ENCODE measurements around the gene TFEC.
"Not testable (repeated sequence)": the region's sequence is repeated elsewhere in the genome, so short reads cannot be mapped to it uniquely, and the experiment has no call there.

The TFEC gene

DNA sequence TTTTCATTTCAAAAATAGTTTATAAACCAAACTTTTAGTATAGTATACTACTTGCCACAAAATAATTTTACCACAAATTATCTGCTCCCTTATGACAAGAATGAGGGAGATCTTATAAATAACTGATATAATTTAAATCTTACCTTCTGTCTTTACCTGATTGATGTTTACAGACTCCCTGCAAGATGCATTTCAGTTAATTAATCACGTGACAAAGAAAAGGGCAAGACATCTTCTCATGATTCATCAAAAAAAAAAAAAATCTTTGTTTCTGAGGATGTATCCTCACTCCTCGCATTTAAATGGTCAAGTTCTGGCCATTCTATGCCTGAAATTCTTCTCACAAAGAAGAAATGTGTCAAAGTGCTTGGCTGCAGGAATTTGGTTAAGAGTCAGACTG, 2.3 kb upstream of the TFEC start:
- peaks cover 5% of the 10 kb centered on the region for H3K4me1 ChIP-seq (ENCODE audit: control insufficient read depth, insufficient read depth, low read length, unreplicated experiment)
- no peak overlapping the region for H2AFZ ChIP-seq (ENCODE audit: low read length, unreplicated experiment)
- no peak overlapping the region for H3K4me3 ChIP-seq (ENCODE audit: low read depth, low read length)
- H3K79me2 ChIP-seq (ENCODE audit: control insufficient read depth, insufficient read depth, low read length, unreplicated experiment) = no peaks in the 10 kb centered on the region
- H3K27ac ChIP-seq (ENCODE audit: low read depth, low read length) = no peak overlapping the region
- no peaks in the 10 kb centered on the region for H3K36me3 ChIP-seq (ENCODE audit: insufficient read depth, low read length)
- H3K27me3 ChIP-seq (ENCODE audit: insufficient read depth, low read length) = no peaks in the 10 kb centered on the region

DNA sequence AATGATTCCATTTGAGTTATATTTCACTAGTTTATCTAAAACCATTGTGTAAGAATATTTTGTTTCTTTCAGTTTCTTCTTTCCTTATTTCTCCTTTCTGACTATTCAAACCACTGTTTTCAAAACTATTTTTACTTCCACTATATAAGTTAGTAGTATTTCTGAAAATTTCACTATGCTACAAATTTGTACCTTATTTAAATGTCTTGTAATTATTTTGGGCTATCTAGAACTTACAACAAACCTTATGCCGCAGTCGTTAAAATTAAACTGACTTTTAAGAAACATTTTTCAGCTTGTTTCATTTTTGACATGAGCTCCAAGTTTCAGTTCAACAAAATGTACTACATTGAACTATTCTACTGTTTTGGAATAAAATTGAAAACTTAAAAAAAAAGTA, 1.8 kb downstream of the TFEC start:
- Histone ChIP-seq H3K27ac (ENCODE audit: low read depth, low read length) (no peak overlapping the region), H3K27me3 (ENCODE audit: insufficient read depth, low read length) (no peaks in the 10 kb centered on the region), H2AFZ (ENCODE audit: low read length, unreplicated experiment) (peak overlapping the region; percentile 39), H3K36me3 (ENCODE audit: insufficient read depth, low read length) (no peaks in the 10 kb centered on the region), H3K79me2 (ENCODE audit: control insufficient read depth, insufficient read depth, low read length, unreplicated experiment) (no peaks in the 10 kb centered on the region), H3K4me1 (ENCODE audit: control insufficient read depth, insufficient read depth, low read length, unreplicated experiment) (peaks cover 9% of the 10 kb centered on the region), H3K4me3 (ENCODE audit: low read depth, low read length) (no peak overlapping the region)

DNA sequence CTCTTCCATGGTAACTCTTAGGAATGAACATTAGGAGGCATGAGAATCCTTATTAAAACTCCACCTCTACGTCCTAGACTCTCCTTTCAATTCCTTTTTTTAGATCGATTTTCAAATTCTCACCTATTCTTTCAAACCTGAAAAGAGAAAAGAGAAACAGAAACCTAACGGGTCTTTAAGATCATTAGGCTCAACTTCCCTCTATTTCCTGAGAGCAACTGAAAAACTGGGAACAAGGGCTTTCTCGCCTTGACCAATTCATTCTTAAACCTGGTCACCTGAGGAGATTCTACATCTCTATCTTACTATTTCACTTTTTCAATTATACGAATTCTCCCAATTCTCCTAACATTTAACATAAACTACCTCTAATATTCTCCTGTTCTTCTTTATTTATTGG, 2.8 kb downstream of the TFEC start:
- H3K36me3 ChIP-seq (ENCODE audit: insufficient read depth, low read length) = no peaks in the 10 kb centered on the region
- no peak overlapping the region for H3K27ac ChIP-seq (ENCODE audit: low read depth, low read length)
- no peaks in the 10 kb centered on the region for H3K27me3 ChIP-seq (ENCODE audit: insufficient read depth, low read length)
- no peak overlapping the region for H3K4me3 ChIP-seq (ENCODE audit: low read depth, low read length)
- H2AFZ ChIP-seq (ENCODE audit: low read length, unreplicated experiment) = no peak overlapping the region
- H3K79me2 ChIP-seq (ENCODE audit: control insufficient read depth, insufficient read depth, low read length, unreplicated experiment) = no peaks in the 10 kb centered on the region
- H3K4me1 ChIP-seq (ENCODE audit: control insufficient read depth, insufficient read depth, low read length, unreplicated experiment) = peaks cover 9% of the 10 kb centered on the region

DNA sequence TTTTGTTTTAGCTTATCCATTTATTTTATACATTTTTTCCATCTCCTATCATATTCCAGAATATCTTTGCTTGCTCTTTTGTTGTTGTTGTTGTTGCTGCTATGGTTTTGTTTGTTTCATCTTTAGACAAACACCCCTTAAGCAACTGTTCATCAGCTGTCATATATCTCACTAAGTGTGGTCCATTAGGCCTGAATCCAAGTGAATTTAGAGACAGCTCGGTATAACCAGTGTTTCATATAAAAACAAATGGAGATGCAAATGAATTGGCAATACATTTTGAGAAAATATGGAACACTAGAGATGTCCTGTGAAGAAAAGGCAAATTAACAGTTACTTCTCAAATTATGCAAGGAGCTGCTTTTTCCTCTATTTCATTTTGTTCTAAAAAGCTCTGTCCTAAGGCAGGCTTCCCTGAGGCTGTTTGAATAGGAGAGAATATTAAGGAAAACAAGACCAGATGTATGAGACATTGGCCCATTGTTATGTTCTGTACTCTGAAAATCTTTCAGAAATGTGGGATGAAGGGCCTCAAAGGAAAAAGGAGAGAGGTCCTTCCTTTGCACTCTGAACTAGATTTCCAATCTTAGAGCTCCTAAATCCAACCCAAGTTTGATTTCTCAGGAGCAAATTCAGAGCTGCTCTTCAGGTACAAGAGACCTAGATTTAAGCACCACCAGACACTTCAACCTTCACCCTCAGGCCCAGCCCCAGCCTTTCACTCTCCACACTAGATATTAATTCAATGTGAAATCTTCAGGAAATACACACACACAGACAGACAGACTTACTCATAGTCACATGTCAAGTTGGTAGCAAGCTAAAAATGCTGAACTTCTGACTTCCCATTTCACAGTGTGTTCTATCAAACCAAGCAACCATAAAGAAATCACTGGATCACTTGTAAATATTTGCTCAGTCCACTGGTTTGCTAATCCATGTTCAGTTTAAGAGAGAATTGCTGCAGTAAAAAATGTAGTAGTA, 5.4 kb downstream of the TFEC start:
- Histone ChIP-seq H3K4me3 (ENCODE audit: low read depth, low read length) (no peak overlapping the region), H2AFZ (ENCODE audit: low read length, unreplicated experiment) (peak overlapping the region; percentile 72), H3K4me1 (ENCODE audit: control insufficient read depth, insufficient read depth, low read length, unreplicated experiment) (peaks cover 4% of the 10 kb centered on the region), H3K36me3 (ENCODE audit: insufficient read depth, low read length) (no peaks in the 10 kb centered on the region), H3K79me2 (ENCODE audit: control insufficient read depth, insufficient read depth, low read length, unreplicated experiment) (no peaks in the 10 kb centered on the region), H3K27me3 (ENCODE audit: insufficient read depth, low read length) (no peaks in the 10 kb centered on the region), H3K27ac (ENCODE audit: low read depth, low read length) (no peak overlapping the region)

DNA sequence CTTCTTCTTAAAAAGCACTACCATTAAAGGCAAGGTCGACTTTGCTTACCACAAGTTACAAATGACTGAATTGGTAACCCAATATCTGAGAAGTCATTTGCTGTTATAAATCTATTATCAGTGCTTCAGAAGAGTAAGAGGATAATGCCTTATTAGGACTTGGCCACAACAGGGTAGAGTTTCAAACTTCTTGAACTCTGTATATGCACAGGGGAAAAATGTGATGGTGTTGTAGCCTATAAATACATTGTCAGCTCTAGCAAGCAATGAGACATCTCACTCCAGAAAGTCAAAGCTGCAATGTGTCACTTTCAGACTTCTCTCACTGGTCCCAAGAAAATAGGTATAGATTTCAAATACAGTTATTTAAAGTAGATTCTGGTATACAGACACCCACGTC, 9.3 kb downstream of the TFEC start:
- Histone ChIP-seq H3K4me3 (ENCODE audit: low read depth, low read length) (no peak overlapping the region), H3K4me1 (ENCODE audit: control insufficient read depth, insufficient read depth, low read length, unreplicated experiment) (peaks cover 4% of the 10 kb centered on the region), H3K27me3 (ENCODE audit: insufficient read depth, low read length) (no peaks in the 10 kb centered on the region), H3K79me2 (ENCODE audit: control insufficient read depth, insufficient read depth, low read length, unreplicated experiment) (no peaks in the 10 kb centered on the region), H3K27ac (ENCODE audit: low read depth, low read length) (no peak overlapping the region), H3K36me3 (ENCODE audit: insufficient read depth, low read length) (no peaks in the 10 kb centered on the region), H2AFZ (ENCODE audit: low read length, unreplicated experiment) (no peak overlapping the region)

DNA sequence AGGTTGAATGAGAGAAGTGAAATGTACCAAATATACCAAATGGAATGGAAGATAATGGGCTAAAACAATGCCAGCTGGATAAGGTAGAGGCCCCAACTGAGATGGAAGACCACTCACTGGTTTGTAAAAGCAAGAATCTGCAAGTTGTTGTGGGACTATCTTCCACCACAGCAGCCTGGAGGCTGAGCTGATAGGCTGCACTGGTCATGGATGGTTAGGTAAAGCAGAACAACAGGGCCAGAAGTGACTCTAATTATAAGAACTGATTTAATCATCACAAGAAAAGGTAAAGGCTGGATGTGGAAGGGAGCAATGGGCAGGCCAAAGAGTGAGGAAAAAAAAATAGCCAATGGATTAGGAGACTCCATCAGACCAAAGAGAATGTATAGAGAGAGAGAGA, 11.8 kb downstream of the TFEC start:
- H3K36me3 ChIP-seq (ENCODE audit: insufficient read depth, low read length) = no peaks in the 10 kb centered on the region
- H3K27me3 ChIP-seq (ENCODE audit: insufficient read depth, low read length) = no peaks in the 10 kb centered on the region
- H3K4me1 ChIP-seq (ENCODE audit: control insufficient read depth, insufficient read depth, low read length, unreplicated experiment) = no peaks in the 10 kb centered on the region
- H3K27ac ChIP-seq (ENCODE audit: low read depth, low read length) = no peak overlapping the region
- no peak overlapping the region for H3K4me3 ChIP-seq (ENCODE audit: low read depth, low read length)
- no peak overlapping the region for H2AFZ ChIP-seq (ENCODE audit: low read length, unreplicated experiment)
- no peaks in the 10 kb centered on the region for H3K79me2 ChIP-seq (ENCODE audit: control insufficient read depth, insufficient read depth, low read length, unreplicated experiment)

DNA sequence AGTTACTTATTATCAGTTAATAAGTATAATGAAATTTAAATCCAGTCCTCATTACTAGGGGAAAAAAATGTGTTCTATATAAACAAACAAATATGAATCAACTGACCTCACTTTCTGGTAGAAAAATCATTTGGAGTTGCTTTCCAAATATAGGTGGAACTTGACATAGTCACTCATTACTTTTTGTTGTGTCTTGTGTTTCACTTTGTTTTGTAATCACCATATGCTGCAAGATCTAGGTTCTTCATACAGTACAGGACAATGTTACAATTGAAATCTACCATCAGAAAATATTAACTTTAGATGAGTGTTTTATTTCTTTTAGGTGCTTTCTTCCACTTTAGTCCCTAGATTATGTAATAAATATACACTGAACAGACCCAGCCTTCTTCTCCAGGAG, 16.9 kb downstream of the TFEC start:
- H3K36me3 ChIP-seq (ENCODE audit: insufficient read depth, low read length) = no peaks in the 10 kb centered on the region
- no peaks in the 10 kb centered on the region for H3K4me1 ChIP-seq (ENCODE audit: control insufficient read depth, insufficient read depth, low read length, unreplicated experiment)

DNA sequence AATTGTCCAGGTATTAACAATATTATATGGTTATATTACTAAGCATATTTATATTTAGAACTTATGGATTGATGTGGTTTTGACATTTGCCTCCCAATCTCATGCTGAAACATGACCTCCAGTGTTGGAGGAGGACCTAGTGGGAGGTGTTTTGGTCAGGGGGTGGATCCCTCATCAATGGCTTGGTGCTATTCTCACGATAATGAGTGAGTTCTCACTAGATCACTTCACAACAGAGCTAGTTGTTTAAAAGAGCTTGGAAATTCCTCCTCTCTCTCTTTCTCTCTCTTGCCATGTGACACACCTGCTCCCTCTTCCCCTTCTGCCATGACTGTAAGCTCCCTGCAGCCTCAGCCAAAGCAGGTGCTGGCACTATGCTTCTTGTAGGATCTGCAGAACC, 19.0 kb downstream of the TFEC start:
- Histone ChIP-seq H3K4me1 (ENCODE audit: control insufficient read depth, insufficient read depth, low read length, unreplicated experiment) (no peaks in the 10 kb centered on the region), H3K79me2 (ENCODE audit: control insufficient read depth, insufficient read depth, low read length, unreplicated experiment) (no peaks in the 10 kb centered on the region), H3K27ac (ENCODE audit: low read depth, low read length) (no peak overlapping the region), H3K27me3 (ENCODE audit: insufficient read depth, low read length) (no peaks in the 10 kb centered on the region), H3K36me3 (ENCODE audit: insufficient read depth, low read length) (no peaks in the 10 kb centered on the region), H2AFZ (ENCODE audit: low read length, unreplicated experiment) (no peak overlapping the region), H3K4me3 (ENCODE audit: low read depth, low read length) (no peak overlapping the region)

More for the DNA sequence above, 16.9 kb downstream of the TFEC start:
- H3K4me3 ChIP-seq (ENCODE audit: low read depth, low read length) = no peak overlapping the region
- H3K79me2 ChIP-seq (ENCODE audit: control insufficient read depth, insufficient read depth, low read length, unreplicated experiment) = no peaks in the 10 kb centered on the region
- H3K27ac ChIP-seq (ENCODE audit: low read depth, low read length) = no peak overlapping the region
- no peaks in the 10 kb centered on the region for H3K27me3 ChIP-seq (ENCODE audit: insufficient read depth, low read length)
- no peak overlapping the region for H2AFZ ChIP-seq (ENCODE audit: low read length, unreplicated experiment)

DNA sequence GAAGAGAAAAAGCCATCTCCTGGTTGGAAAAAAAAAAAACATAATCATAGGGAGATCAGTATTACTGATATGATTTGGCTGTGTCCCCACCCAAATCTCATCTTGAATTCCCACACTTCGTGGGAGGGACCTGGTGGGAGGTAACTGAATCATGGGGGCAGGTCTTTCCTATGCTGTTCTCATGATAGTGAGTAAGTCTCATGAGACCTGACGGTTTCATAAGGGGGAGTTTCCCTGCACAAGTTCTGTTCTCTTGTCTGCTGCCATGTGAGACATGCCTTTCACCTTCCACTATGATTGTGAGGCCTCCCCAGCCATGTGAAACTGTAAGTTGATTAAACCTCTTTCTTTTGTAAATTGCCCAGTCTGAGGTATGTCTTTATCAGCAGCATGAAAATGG, 25.8 kb downstream of the TFEC start:
- not testable (repeated sequence) for H3K27me3 ChIP-seq (ENCODE audit: insufficient read depth, low read length); H3K79me2 ChIP-seq (ENCODE audit: control insufficient read depth, insufficient read depth, low read length, unreplicated experiment); H3K4me1 ChIP-seq (ENCODE audit: control insufficient read depth, insufficient read depth, low read length, unreplicated experiment); H3K4me3 ChIP-seq (ENCODE audit: low read depth, low read length); H2AFZ ChIP-seq (ENCODE audit: low read length, unreplicated experiment); H3K27ac ChIP-seq (ENCODE audit: low read depth, low read length); H3K36me3 ChIP-seq (ENCODE audit: insufficient read depth, low read length)

DNA sequence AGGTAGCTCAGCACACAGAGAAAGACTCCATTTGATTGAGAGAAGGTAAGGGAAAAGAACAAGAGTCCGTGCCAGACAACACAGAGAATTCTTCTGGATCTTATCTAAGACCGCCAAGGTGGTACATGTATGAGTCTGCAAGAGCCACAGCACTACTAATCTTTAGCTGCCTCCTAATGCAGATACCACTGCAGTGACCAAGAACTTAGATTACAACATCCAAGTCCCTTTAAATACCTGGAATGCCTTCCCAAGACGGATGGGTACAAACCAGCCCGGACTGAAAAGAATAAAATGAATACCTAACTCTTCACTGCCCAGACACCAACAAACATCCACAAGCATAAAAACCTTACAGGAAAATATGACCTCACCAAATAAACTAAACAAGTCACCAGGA, 33.3 kb downstream of the TFEC start:
- no peaks in the 10 kb centered on the region for H3K36me3 ChIP-seq (ENCODE audit: insufficient read depth, low read length)
- no peak overlapping the region for H3K27ac ChIP-seq (ENCODE audit: low read depth, low read length)
- H3K4me3 ChIP-seq (ENCODE audit: low read depth, low read length) = no peak overlapping the region
- H2AFZ ChIP-seq (ENCODE audit: low read length, unreplicated experiment) = no peak overlapping the region
- no peaks in the 10 kb centered on the region for H3K27me3 ChIP-seq (ENCODE audit: insufficient read depth, low read length)
- no peaks in the 10 kb centered on the region for H3K4me1 ChIP-seq (ENCODE audit: control insufficient read depth, insufficient read depth, low read length, unreplicated experiment)
- no peaks in the 10 kb centered on the region for H3K79me2 ChIP-seq (ENCODE audit: control insufficient read depth, insufficient read depth, low read length, unreplicated experiment)

DNA sequence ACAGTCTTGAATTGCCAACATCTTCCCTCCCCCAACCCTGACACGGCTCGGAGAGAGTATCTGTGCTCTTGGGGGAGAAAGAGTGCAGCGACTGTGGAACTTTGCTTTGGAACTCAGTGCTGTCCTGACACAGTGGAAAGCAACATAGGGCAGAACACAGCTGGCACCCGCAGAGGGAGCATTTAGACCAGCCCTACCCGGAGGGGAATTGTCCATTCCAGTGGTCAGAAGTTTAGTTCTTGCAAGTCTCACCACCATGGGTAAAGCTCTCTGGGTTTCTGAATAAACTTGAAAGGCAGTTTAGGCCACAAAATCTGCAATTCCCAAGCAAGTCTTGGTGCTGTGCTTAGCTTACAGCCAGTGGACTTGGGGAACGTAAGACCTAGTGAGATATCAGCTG, 34.9 kb downstream of the TFEC start:
- H3K4me1 ChIP-seq (ENCODE audit: control insufficient read depth, insufficient read depth, low read length, unreplicated experiment) = no peaks in the 10 kb centered on the region
- H3K36me3 ChIP-seq (ENCODE audit: insufficient read depth, low read length) = no peaks in the 10 kb centered on the region
- H2AFZ ChIP-seq (ENCODE audit: low read length, unreplicated experiment) = no peak overlapping the region
- H3K4me3 ChIP-seq (ENCODE audit: low read depth, low read length) = no peak overlapping the region
- no peaks in the 10 kb centered on the region for H3K27me3 ChIP-seq (ENCODE audit: insufficient read depth, low read length)
- no peaks in the 10 kb centered on the region for H3K79me2 ChIP-seq (ENCODE audit: control insufficient read depth, insufficient read depth, low read length, unreplicated experiment)
- no peak overlapping the region for H3K27ac ChIP-seq (ENCODE audit: low read depth, low read length)
